Measurements from ENCODE around the gene GHITM.
"Not testable (repeated sequence)": the region's sequence is repeated elsewhere in the genome, so short reads cannot be mapped to it uniquely, and the experiment has no call there.

Gene GHITM

DNA sequence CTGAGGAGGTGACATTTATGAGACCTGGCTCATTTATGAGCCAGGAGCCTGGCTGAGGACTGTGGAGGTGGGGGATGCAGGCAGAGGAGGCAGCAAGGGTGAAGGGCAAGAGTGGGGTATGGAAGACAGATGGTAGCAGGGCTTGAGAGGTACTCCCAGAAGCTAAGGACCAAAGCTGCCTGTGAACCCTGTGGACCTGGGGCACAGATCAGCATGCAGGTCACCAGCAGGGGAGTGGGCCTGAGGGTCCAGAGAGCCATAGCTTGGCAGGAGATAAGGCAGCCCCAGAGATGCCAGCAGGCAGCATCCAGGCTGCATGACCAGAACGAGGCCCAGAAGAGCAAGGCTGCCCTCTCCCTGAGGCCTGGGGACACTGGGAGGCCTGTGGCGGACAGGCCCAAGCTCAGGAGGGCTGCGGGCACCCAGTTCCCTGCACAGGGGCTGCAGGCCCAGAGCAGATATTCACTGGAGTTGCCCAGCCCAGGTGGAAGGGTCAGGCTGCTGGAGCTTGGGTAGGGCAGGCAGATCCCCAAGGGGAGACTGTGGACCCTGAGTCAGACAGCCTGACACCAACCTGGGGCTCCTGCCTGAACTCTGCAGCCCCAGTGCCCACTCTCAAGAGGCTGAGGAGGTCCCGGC, 37.6 kb downstream of the GHITM start:
- no peak for DNase-seq

DNA sequence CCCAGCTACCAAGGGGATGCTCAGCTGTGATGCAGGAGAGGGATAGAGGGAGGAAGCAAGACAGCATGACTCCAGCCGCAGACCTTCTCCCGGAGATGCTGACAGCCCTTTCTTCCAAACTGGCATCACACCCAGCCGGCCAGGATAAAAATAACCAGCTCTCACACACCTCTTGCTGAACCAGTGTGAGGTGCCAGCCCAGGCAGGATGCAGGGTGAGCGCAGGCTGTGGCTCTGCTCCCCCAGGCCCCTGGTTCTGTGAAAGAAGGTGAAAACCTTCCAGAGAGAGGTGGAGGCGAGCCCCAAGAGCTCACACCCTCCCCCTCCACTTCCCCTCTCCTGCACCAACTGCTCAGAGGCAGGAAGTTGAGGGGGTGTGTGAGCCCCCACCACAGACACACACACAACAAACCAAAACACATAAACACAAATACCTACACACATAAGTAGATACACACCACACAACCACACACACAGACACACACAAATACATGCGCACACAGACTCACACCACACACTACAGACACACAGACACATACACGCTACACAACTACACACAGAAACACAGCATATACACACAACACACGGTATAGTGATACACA, 38.3 kb downstream of the GHITM start:
- DNase-seq: no peak

DNA sequence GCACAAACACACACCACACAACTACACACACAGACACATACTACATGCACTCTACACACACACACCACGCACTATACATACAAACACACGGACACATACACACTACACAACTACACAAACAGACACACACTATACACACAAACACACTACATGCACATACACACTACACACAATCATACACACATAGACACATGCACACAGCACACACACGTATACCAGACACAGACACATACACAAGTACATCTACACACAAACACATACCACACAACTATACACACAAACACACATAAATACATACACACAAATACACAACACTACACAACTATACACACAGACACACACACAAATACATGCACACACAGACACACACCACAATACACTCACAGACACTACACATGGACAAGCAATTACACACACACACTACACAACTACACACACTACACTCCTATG, 38.9 kb downstream of the GHITM start:
- DNase-seq: no peak

DNA sequence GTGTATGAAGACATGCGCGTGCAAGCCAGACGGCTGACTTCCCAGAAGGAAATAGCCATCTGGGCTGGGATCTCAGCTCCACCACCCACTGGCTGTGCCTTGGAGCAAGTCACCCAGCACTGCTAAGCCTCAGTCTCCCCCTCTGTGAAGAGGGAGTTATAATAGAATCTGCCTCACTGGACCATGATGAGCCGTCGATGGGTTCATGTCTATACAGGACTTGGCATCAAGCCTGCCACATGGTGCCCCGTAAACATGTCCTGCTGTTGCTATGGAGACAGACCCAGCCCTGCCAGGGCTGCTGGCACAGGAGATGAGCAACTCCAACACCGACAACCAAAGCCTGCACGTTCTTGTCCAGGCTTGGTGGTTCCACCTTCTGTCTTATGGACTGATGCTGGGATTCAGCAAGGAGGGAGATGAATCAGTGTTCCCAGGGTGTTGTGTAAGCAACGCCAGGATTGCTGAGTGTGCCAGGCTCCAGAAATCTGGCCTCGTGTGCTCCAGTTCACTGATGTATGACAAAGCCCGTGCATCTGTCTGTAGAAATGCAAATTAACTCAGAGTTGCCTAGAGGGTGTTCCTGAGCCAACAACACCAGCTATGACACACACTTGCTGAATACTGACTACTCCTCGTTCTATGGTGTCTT, 39.9 kb downstream of the GHITM start:
- no peak for DNase-seq

DNA sequence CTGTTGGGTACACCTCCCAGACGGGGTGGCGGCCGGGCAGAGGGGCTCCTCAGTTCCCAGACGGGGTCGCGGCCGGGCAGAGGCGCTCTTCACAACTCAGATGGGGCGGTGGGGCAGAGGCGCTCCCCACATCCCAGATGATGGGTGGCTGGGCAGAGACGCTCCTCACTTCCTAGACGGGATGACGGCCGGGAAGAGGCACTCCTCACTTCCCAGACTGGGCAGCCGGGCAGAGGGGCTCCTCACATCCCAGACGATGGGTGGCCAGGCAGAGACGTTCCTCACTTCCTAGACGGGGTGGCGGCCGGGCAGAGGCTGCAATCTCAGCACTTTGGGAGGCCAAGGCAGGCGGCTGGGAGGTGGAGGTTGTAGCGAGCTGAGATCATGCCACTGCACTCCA, 41.1 kb downstream of the GHITM start:
- not testable (repeated sequence) for DNase-seq

DNA sequence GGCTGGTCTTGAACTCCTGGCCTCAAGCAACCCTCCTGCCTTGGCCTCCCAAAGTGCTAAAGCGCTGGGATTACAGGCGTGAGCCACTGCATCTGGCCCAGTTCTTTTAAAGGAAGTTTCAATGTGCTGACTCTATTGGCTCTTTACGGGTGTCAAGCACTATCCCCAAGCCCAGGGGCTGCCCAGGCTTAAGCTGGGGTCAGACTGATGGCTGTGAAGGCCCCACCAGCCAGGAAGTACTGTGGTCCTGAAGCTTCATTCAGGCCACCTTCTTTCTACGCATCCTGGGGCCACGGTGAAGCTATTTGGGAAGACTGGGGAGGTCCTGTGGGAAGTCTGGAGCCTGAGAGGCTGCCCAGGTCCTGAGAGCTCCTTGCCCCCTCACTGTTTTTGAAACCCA, 42.3 kb downstream of the GHITM start:
- DNase-seq: no peak

DNA sequence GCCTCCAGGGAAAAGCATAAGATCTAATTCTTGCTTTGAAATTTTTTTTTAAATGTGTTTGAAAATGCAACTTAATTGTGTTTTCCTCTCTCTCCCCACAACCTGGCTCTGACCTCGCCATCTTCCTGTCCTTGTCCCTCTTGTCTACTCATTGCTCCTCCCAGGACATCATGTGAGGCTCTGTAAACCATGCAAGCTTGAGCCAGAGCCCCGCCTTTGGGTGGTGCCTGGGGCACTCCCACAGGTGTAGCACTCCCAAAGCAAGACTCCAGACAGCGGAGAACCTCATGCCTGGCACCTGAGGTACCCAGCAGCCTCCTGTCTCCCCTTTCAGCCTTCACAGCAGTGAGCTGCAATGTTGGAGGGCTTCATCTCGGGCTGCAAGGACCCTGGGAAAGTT, 45.2 kb downstream of the GHITM start:
- DNase-seq: no peak

DNA sequence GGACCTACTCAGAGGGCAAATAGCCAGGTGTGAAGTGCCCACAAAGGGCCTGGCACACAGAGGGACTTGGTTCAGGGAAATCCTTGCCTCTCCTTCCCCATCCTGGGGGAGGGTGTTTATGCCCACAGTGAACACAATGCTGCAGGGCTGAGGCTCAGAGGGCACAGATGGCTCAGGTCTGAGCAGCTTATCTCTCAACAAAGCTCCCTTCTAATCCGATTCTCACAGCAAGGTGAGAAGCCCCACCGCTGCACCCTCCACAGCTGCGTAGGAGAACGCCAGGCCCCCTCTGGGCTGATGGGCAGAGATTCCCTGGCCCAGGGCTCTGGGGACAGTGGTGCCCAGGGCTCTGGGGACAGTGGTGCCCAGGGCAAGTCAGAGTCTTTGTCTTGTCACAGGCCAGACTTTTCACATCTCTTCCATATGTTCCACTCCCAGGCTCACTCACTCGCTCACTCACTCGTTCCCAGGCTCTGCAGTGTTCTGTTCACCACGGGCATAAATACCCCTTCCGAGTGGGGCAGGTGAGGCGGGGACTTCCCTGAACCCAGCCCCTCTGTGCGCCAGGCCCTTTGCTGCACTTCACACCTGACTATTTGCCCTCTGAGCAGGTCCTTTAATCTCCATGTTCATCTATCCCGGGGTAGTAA, 46.3 kb downstream of the GHITM start:
- DNase-seq: no peak

DNA sequence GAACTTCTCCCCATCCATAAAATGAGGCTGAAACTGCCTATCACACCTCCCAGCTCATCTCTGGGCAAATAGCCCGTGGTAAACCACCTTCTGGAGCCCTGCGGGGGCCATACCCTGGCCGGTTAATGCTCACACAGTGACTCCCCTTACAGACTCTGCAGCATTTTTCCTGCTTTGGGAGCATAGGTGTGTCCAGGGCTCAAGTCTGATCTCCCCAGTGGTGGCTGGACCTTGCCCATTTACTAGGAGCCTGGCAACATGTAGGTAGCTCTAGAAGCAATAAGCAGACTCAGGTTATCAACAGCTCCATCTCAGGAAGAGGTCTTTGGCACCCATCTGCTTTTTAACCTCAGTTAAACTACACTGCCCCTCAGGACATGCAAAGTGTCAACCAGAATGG, 49.5 kb downstream of the GHITM start:
- no peak for DNase-seq

DNA sequence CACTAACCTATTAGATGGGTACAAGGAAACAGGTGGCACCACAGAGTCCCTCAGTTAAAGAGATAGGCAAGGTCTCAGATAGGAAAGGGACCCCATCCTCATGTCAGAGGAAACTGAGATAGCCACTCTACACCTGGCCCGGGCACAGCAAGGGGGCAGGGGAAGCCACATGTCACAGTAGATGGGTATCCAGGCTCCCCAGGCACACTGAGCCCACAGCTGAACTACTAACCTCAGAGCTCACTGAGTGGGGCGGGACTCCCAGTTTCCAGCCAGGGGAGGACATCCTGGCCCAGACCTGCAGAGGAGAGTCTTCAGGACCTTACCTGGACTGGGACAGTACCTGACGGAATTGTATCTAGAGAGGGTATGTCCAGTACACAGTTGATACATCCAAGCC, 51.3 kb downstream of the GHITM start:
- no peak for DNase-seq

DNA sequence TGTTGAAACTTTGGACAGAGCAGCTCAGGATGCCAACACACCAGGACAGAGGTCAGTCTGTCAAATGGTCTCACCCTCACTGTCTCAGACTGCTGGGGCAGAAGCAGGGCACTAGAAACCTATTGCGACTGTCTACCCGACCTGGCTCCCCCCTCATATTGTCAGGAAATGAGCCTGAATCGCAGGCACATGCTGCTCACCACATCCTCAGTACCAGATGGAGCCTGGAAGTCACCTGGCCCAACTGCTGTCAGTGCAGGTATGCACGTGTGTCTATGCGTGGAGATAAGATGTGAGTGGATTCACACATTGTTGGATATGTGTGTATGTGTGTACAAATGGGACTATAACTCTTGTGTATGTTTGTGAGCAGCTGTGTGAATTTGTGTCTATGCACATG, 51.8 kb downstream of the GHITM start:
- DNase-seq: no peak

DNA sequence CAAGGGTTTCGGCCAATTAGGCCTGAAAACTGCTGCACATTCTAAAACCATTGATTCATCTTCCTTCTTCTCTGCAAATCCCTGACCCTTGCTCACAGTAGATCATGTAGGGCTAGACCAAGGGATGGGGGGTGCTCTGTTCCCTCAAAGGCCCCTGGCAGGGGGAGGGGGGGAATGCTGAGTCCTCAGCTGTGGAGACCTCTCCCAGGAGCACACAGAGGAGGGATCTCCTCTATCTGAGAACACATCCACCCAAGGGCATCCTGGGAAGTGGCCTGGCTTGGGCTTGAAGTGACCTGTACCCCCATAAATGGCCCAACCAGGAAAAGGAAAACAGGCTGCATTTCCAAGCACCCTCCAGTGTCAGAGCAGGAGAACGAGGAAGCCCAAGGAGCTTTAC, 54.0 kb downstream of the GHITM start:
- DNase-seq: no peak

DNA sequence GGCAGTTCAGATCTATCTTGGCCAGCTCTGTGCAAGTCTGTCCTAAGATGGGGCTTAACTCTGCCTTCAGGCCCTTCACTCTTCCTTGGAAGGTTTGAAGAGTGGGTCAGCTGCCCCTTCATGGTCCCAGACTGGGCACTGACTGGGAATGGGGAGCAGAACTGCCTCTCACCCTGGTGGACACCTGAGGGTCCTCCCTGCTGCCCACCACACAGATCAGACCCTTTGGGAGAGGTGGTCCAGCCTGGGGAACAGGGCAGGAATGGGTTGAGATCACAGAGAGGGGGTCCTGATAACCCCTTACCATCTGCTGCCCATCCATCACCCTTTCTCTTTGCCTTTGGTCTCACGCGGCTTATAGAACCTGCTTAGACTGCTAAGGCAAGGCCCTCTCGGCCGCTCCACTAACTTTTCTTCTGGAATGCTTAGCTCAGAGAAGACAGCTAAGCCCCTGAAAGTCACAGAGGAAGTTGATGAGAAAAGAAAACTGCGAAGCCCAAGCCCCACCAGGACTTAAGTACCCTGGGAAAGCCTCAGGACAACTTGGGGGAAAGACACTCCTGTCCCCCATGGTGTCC, 54.6 kb downstream of the GHITM start:
- DNase-seq: no peak

DNA sequence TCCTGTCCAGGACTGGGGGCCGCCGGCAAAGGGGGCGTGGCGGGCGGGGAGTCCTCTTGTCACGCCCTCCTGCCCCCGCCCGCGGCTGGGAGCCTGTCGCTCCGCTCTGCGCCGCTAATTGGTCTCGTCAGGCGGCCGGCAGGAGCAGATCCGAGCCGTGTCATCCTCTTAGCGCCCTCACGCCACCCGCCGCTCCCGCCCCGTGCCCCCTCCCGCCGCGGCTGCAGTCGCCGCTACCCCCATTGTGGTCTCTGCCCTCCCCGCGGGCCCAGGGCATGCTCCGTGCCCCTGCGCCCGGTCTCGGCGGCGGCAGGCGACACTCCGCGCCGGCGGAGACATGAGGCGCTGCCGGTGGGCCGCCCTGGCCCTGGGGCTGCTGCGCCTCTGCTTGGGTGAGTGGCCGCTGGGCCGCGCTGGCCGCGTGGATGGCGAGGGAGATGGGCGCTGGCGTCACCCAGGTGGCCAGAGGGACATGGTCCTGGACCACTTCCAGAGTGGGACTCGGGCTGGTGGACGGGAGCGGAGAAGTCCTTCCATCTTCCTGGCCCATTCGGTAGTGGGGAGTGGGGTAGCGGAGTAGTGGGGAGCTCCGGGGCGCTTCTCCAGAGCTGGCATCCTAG, 55.2 kb downstream of the GHITM start, which contains the start of gene CDHR1:
Gene CDHR1, plus strand, starts transcription at position 114 of the 620 bp plus-strand sequence. Its CDS starts 224 bp downstream, at position 338.
- DNase-seq: peak; percentile 41

DNA sequence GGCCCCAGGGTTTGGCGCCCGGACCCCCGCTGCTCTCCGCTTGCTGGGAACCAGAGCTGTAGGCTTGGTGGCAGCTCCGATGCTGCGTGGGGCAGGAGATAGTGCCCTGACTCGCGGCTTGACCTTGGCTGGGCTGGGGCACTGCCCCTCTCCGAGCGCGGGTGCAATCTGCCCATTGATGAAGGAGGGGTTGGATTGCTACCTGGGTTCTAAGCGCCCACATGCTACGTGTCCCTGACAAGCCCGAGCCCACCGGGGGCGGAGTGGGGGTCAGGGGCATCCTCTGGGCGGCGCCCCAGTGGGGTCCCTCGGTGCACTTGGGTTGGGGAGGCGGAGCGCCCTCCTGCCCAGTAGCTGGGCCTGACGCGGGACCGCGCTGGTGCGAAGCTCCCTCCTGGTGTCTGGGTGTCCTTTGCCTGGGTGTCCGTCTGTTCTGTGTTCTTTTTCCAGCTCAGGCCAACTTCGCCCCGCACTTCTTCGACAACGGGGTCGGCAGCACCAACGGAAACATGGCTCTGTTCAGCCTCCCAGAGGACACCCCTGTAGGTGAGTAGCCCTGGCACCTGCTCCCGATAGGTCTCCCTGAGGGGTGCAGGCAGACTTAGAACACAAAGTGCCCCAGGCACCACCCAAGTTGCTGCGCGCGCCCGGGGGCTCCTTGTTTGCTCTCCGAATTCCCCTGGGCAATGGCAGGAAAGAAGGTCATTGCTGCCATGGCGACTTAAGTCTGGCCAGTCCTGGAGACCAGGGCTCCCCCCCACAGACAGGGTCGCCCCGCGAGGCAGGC, 55.9 kb downstream of the GHITM start:
- DNase-seq: no peak

DNA sequence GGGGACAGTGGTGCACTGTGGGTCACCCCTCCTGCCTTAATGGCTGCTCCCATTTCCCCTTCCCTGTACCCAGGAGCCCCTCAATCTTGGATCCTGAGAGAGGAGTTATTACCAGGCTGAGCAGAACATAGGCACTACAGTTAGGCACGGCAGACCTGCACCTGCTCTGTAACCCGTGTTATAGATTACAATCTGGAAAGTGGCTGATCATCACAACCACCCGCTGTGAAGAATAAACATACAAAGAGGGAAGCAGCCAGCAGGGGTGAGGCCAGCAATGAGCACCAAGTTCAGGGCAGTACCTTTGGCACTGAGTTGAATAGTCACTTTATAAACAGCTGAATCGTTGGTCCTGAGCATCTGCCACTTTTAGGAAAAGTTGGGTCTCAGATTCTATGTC, 56.8 kb downstream of the GHITM start:
- DNase-seq: no peak

DNA sequence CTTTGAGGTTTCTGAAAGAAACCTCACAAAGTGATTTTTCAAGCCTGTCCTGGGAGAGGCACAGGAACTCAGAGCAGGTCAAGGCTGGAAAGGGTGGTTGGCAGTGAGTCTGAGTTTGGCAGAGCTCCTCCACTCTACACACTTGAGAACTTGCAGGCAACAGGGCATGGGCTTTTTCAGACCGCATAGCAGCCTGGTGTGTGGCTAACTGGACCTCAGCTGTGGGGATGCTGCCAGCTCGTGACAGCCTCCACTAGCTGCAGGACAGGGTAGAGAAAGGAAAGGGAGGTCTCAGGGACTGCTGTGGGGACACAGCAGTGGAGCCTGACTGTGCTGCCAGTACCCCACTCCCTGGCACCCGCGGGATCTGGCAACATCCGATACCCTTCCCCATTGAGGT, 57.6 kb downstream of the GHITM start:
- no peak for DNase-seq

DNA sequence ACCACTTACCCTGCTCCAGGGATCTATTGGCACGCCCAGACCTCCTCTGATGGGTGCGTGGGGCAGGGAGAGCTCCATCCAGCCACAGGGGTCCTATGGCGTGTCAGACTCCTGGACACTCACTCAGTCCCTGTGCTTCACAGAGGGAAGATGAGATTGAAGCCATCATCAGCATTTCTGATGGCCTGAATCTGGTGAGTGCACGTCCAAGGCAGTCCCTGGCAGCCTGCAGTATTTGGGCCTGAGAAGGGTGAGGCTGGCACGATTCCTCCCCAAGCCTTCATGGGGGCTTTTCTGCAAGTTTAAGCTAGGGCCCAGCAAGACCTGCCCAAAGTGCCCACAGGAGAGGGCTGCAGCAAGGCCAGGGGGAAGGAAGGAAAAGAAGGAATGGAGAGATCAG, 58.3 kb downstream of the GHITM start:
- no peak for DNase-seq

DNA sequence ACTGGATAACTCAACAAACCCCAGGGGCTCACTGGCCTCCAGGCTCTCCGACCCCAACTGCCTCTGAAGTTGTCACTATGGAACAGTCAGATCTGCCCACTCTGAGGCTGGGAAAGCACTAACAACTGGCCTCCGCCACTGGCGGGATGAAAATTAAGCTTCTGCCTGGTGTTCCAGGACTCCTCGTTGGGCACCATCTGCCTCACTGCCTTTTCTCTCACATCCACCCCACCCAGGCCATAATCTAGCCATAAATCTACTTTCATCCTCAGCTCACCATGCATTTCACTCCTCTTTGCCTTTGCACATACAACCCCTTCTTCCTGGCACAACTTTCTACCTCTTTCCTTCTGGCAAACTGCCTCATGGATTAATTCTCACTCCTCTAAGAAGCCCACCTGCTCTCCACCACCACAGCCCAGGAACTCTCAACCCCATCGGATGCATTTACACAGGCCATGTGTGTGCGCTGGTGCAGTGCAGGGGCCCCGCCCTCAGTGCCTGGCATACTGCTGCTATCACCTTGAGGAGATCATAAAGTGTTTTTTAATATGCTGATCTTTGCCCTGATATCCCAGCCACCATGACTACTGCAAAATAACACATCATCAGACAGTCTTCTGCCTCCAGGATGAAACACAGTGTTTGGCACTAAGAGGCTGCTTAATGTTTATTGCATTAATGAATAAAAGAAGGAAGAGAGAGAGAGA, 59.1 kb downstream of the GHITM start:
- no peak for DNase-seq

DNA sequence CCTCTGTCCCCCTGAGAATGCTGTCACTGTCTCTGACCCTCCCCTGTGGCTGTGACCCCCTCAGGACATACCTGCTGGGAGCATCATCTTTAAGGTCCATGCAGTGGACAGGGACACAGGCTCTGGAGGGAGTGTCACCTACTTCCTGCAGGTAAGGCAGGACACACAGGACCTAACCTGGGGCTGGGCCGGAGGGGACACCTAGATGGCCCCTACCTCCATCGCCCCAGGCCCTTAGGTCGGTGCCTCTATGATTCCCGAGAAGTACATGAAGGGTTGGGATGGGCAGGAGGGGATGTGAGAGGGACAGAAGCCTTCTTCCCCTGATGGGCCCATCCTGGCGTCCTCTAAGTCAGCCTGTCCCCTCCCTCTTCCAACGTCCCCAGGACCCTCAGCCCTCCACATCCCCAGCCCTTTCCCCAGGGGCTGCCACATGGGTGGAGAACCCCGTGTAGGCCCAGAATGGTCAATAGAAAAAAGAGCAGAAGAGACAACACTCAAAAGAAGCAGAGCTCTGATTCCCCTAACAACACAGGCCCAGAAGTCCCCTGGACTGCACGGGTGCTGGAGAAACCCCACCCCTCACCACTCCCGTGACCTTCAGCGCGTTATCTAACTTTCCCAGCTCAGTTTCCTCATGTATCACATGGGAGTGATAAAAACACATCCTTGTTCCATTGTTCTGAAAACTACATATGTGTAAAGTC, 61.4 kb downstream of the GHITM start:
- DNase-seq: no peak

DNA sequence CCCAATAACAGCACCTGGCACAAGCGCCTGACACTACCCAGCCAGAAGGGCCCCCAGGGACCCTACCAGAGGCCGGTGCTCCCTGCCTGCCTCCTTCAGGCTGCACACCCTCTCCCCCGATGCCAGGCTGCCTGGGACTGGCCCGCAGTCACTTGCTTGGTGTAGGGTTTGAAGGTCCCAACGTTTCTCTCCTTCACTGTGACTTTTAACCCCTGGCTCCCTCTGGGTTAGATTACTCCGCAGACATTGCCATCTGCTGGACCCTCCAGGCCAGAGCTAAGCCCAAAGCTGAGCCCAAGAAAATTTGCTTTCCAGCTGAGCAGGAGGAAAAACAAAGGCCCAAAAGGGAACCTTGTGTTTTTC, 61.9 kb downstream of the GHITM start:
- no peak for DNase-seq
